T-helper 1 cell treated with Interleukin-12 subunit alpha and Interleukin-12 subunit beta and Interleukin-4 antibody, amounts not matched to agents 30 μg/mL and 1 μg/mL, for 36 hours (primary cell): ENCODE measurements around the gene HCK.

Source experiments
- H3K27ac Mint-ChIP-seq: one replicate; pipeline ENCODE4 v1.8.0; 2021; ENCODE audit warnings: mild to moderate bottlenecking, mixed read lengths
- H3K27me3 Mint-ChIP-seq: one replicate; pipeline ENCODE4 v1.8.0; 2021; ENCODE audit warnings: low read depth, mixed read lengths
- H3K36me3 Mint-ChIP-seq: one replicate; pipeline ENCODE4 v1.8.0; 2021; ENCODE audit warnings: low read depth, mixed read lengths
- H3K4me1 Mint-ChIP-seq: one replicate; pipeline ENCODE4 v1.8.0; 2021; ENCODE audit warnings: low read depth, mixed read lengths
- H3K4me3 Mint-ChIP-seq: one replicate; pipeline ENCODE4 v1.8.0; 2021; ENCODE audit warnings: mild to moderate bottlenecking, moderate library complexity, mixed read lengths
- H3K9me3 Mint-ChIP-seq: one replicate; pipeline ENCODE4 v1.8.0; 2021; ENCODE audit warnings: mixed read lengths

HCK gene

GRCh38 chr20:32087070-32087469 lies 35.0 kb downstream of the HCK start:
- Mint-ChIP-seq H3K36me3 (no peaks in the 10 kb centered on the region), H3K9me3 (no peaks in the 10 kb centered on the region), H3K4me1 (no peaks in the 10 kb centered on the region), H3K27me3 (no peaks in the 10 kb centered on the region), H3K27ac (no peak overlapping the region), H3K4me3 (no peak overlapping the region)

DNA sequence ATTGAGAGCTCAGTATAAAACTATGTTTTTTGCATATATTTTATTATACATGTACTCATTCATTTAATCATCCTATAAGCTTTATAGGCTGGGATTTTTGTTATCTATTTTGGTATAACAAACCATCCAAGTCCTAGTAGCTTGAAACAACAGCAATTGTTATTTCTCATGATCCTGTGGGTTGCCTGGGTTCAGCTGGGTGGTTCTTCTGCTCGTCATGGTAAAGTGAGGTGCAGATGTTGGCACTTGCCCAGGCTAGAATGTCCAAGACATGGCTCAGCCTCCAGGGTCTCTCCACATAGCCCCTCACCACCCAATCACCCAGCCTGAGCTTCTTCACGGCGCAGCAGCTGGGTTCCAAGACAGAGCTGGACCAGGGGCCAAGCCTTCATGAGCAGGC lies 36.7 kb downstream of the HCK start:
- no peaks in the 10 kb centered on the region for H3K9me3 Mint-ChIP-seq
- H3K36me3 Mint-ChIP-seq, result no peaks in the 10 kb centered on the region
- peaks cover 12% of the 10 kb centered on the region for H3K27me3 Mint-ChIP-seq
- peaks cover 3% of the 10 kb centered on the region for H3K4me1 Mint-ChIP-seq
- H3K4me3 Mint-ChIP-seq, result no peak overlapping the region
- no peak overlapping the region for H3K27ac Mint-ChIP-seq

DNA sequence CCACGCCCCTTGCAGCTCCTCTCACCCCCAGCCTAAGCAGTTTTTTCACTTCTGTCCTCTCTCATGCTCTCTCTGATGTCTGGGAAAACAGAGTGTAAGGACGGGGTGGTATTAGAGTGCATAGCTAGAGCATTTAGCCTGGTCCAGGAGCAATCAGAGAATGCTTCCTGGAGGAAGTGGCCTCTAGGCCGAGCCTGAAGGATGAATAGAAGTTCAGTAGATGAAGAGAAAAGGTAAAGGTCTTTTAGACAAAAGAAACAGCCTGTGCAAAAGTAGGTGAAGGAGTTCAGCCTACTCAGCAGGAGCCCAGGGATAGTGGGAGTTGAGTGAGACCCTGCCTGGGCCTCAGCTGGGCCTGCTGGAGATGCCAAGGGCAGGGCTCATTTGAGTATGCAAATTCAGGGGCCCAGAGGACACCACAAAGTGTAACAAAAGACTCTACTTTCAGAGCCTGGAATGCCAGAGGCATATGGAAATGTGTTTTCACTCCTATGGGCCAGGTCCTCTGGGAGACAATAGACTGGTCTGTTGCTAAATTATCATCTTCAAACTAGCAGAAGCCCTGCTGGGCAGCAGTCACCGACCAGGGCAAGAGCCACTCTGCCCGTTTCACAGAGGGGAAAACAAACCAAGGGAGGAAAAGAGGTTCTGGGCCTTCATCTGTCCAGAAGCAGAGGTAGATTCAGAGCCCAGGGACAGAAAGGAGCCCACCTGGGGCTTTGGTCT lies 37.8 kb downstream of the HCK start:
- no peaks in the 10 kb centered on the region for H3K36me3 Mint-ChIP-seq
- no peak overlapping the region for H3K4me3 Mint-ChIP-seq
- peaks cover 17% of the 10 kb centered on the region for H3K27me3 Mint-ChIP-seq
- no peaks in the 10 kb centered on the region for H3K9me3 Mint-ChIP-seq
- H3K27ac Mint-ChIP-seq, result no peak overlapping the region
- peaks cover 3% of the 10 kb centered on the region for H3K4me1 Mint-ChIP-seq

- Mint-ChIP-seq H3K9me3 (no peaks in the 10 kb centered on the region), H3K4me1 (peaks cover 3% of the 10 kb centered on the region), H3K4me3 (no peak overlapping the region), H3K36me3 (no peaks in the 10 kb centered on the region), H3K27ac (no peak overlapping the region), H3K27me3 (peaks cover 17% of the 10 kb centered on the region)
These were observed 39.9 kb downstream of the HCK start for GRCh38 chr20:32091888-32092346.

GRCh38 chr20:32098786-32099185 lies 46.7 kb downstream of the HCK start:
- no peaks in the 10 kb centered on the region for H3K4me1 Mint-ChIP-seq
- no peaks in the 10 kb centered on the region for H3K9me3 Mint-ChIP-seq
- no peak overlapping the region for H3K27ac Mint-ChIP-seq
- peaks cover 26% of the 10 kb centered on the region for H3K27me3 Mint-ChIP-seq
- no peak overlapping the region for H3K4me3 Mint-ChIP-seq
- no peaks in the 10 kb centered on the region for H3K36me3 Mint-ChIP-seq

GRCh38 chr20:32108814-32109391 lies 56.9 kb downstream of the HCK start:
- H3K4me3 Mint-ChIP-seq, result no peak overlapping the region
- H3K27me3 Mint-ChIP-seq, result peaks cover 3% of the 10 kb centered on the region
- no peaks in the 10 kb centered on the region for H3K9me3 Mint-ChIP-seq
- no peak overlapping the region for H3K27ac Mint-ChIP-seq
- peaks cover 6% of the 10 kb centered on the region for H3K36me3 Mint-ChIP-seq
- peaks cover 21% of the 10 kb centered on the region for H3K4me1 Mint-ChIP-seq

DNA sequence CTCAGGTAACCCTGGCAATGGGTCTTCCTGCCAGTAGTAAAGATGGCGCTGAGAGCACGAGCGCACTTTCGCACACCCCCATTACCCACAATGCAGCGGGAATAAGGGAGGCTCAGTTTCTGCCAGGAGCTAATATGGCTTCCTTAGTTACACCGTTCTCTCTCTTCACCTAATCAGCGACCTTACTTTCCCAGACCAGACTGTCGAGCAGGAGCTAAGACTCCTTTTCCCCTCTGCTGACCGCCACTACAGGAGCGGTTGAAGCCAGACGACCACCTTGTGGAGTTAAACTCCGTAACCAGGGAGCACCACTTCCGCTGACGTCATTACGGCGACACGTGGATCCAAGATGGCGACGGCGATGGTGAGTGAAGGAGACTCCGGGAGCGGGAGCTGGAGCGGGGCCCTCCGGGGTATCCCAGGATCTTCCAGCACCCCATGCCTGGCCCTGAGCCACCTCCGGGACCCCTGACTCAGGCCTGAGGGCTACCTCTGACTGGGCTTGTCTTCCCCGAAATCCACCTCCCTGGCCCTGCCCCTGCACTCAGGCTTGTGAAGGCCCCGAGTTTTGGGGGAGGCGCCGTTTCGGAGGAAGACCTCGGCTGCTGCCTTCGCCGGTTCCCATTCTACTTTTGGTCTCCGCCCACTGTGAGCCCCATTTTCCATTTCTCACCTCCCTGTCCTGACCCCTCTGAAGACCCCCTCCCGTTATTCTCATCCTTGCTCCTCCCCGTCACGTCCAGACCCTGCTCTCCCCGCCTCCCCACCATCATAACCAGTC lies 57.5 kb downstream of the HCK start, which contains the start of gene TM9SF4:
Gene TM9SF4, plus strand, starts transcription at position 323 of the 781 bp plus-strand sequence. Its CDS starts 27 bp downstream, at position 350.
- Mint-ChIP-seq H3K9me3 (no peaks in the 10 kb centered on the region), H3K4me3 (peak within 1 kb of the TSS; percentile 99), H3K27me3 (no peaks in the 10 kb centered on the region), H3K36me3 (peaks cover 6% of the 10 kb centered on the region), H3K27ac (peak within 1 kb of the TSS; percentile 100), H3K4me1 (peaks cover 23% of the 10 kb centered on the region)

- H3K36me3 Mint-ChIP-seq, result peaks cover 6% of the 10 kb centered on the region
- H3K9me3 Mint-ChIP-seq, result no peaks in the 10 kb centered on the region
- H3K4me1 Mint-ChIP-seq, result peaks cover 24% of the 10 kb centered on the region
- peak overlapping the region; percentile 99 for H3K4me3 Mint-ChIP-seq
- peak overlapping the region; percentile 100 for H3K27ac Mint-ChIP-seq
- no peaks in the 10 kb centered on the region for H3K27me3 Mint-ChIP-seq
These were observed 58.2 kb downstream of the HCK start for GRCh38 chr20:32110173-32110704.

GRCh38 chr20:32110727-32111126 lies 58.7 kb downstream of the HCK start:
- Mint-ChIP-seq H3K36me3 (peaks cover 6% of the 10 kb centered on the region), H3K4me1 (peaks cover 24% of the 10 kb centered on the region)

DNA sequence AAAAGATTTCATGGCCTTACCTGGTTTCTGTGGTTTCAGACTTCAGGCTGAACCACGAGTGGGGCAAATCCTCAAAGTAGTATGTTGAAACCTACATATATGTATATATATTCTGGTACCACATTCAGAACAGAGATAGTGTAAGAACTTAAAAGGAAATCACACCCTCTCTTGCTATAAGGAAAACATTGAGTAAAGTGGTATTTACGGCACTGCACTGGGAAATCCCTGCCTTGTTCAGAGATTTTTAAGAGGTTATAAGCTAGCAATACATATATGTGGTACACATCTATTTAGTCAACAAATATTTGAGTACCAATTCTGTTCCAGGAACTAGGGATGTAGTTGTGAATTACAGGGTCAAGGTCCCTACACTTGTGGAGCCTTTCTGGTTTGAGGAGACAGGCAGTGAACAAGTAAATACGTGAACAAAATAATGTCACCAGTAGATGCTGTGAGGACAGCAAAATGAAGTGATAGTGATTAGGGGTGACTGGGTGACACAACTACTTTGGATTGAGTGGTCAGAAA lies 59.2 kb downstream of the HCK start:
- Mint-ChIP-seq H3K4me1 (peaks cover 26% of the 10 kb centered on the region), H3K4me3 (peak overlapping the region; percentile 99), H3K9me3 (no peaks in the 10 kb centered on the region), H3K36me3 (peaks cover 6% of the 10 kb centered on the region), H3K27me3 (no peaks in the 10 kb centered on the region), H3K27ac (no peak overlapping the region)

More at GRCh38 chr20:32110727-32111126, 58.7 kb downstream of the HCK start:
- no peaks in the 10 kb centered on the region for H3K9me3 Mint-ChIP-seq
- peak overlapping the region; percentile 99 for H3K4me3 Mint-ChIP-seq
- H3K27me3 Mint-ChIP-seq, result no peaks in the 10 kb centered on the region
- H3K27ac Mint-ChIP-seq, result peak overlapping the region; percentile 100

DNA sequence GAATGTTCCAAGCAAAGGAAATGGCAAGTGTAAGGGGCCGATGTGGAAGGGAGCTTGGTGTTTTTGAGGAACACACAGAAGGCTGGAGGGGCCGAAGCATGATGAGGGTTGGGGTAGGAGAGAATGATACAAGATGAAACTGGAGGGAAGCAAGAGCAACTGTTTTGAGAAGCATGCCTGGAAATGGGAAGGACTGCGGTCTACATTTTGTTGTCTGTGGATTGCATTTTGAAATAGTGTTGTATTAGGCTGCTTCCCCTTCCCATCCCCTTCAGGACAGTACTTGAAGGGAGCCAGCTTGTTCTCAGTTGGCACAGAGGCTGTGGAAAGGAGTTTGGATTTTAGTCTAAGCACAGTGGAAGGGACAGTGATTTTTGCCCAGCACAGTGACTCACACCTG lies 59.7 kb downstream of the HCK start:
- Mint-ChIP-seq H3K4me1 (peaks cover 31% of the 10 kb centered on the region), H3K9me3 (no peaks in the 10 kb centered on the region), H3K36me3 (peaks cover 6% of the 10 kb centered on the region), H3K27me3 (no peaks in the 10 kb centered on the region), H3K4me3 (no peak overlapping the region), H3K27ac (no peak overlapping the region)

DNA sequence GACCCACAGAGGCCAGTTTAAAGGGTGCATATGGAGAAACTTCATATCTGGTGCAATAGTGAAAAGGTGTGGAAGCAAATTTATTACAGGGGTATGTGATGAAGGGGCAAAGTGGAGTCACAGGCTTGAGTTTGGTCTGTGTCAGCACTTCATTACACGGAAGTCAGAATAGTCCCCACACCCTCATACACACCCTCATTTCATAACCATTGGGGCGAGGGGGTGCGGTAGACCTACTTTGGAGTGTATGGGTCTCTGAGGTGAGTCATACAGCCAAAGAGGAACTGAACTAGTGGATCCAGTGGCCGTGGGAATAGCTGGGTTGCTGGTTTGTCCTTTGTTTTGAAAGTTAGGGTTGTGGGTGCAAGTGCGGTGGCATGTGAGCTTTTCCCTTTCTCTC lies 60.8 kb downstream of the HCK start:
- Mint-ChIP-seq H3K27ac (no peak overlapping the region), H3K4me3 (no peak overlapping the region), H3K9me3 (no peaks in the 10 kb centered on the region), H3K36me3 (peaks cover 6% of the 10 kb centered on the region), H3K27me3 (no peaks in the 10 kb centered on the region), H3K4me1 (peaks cover 39% of the 10 kb centered on the region)

DNA sequence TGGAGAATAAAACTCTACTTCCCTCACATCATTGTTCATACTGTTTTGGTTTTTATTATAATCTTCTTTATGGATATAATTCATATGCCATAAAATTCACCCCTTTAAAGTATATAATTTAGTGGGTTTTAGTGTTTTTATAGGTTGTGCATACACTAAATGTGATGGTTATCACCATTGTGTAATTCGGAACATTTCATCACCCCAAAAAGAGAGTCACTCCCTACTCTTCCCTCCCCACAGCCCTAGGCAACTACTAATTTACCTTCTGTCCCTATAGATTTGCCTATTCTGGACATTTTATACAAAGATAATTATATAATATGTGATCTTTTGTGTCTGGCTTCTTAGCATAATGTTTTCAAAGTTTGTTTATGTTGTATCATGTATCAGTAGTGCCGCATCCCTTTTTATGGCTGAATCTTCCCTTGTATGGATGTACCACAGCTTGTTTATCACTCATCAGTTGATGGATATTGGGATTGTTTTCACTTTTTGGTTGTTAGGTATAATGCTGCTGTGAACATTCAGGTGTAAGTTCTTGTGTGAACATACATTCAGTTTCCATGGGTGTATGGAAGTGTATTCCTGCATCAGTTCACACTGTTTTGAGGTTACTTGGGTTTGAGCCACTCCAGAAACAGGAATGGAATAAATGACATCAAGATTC lies 61.7 kb downstream of the HCK start:
- peaks cover 6% of the 10 kb centered on the region for H3K36me3 Mint-ChIP-seq
- H3K9me3 Mint-ChIP-seq, result no peaks in the 10 kb centered on the region
- H3K27ac Mint-ChIP-seq, result no peak overlapping the region
- H3K27me3 Mint-ChIP-seq, result no peaks in the 10 kb centered on the region
- peaks cover 39% of the 10 kb centered on the region for H3K4me1 Mint-ChIP-seq
- no peak overlapping the region for H3K4me3 Mint-ChIP-seq
